Measurements from ENCODE around the gene ASB17. TPM values are rescaled to one million over a fixed set of nuclear protein-coding genes. Genes with fewer than 3 reads are reported as not detected.

The ASB17 gene
- total RNA-seq, 1 experiment from 2014 or later, result not detected

Other genes with a start within 250 kb of the ASB17 start
- gene ACADM, start 207.7 kb downstream of the ASB17 start, total RNA-seq (2014; rRNA removed; shearing (Covaris generic)), result 117 and 149 TPM in 2 replicates
- gene RABGGTB, start 146.1 kb downstream of the ASB17 start, total RNA-seq (2014; rRNA removed; shearing (Covaris generic)), result 293 and 337 TPM in 2 replicates
- gene MSH4, start 135.5 kb downstream of the ASB17 start, total RNA-seq (2014; rRNA removed; shearing (Covaris generic)), result 0.06 and 0.34 TPM in 2 replicates
- gene ST6GALNAC3, start 142.3 kb upstream of the ASB17 start, total RNA-seq (2014; rRNA removed; shearing (Covaris generic)), result 3.8 and 6.2 TPM in 2 replicates

Data from Daoy (cell line).